Lung (tissue), 12 donors: ENCODE measurements around the gene KRT4. TPM values are rescaled to one million over a fixed set of nuclear protein-coding genes. Genes with fewer than 3 reads are reported as not detected.

Experiments
- ATAC-seq: fragments of 200-7000 bp; cut with Tn5 transposase; one replicate; pipeline ENCODE4 v1.9.1; 2020; ENCODE audit warnings: moderate number of reproducible peaks; ENCODE audit not compliant: insufficient read depth, low FRiP score
- DNase-seq, 3 donors: peaks; one replicate each; pipeline ENCODE4 v3.0.0-alpha.2; 2013 to 2017
- H3K27ac ChIP-seq, 2 donors: one replicate each; pipeline ENCODE4 v1.5.1; 2013; ENCODE audit warnings: mild to moderate bottlenecking in 2 of 2, moderate library complexity in 2 of 2, control low read depth in 1 of 2, inconsistent platforms in 1 of 2, low read depth in 1 of 2, low read length in 1 of 2
- H3K27me3 ChIP-seq, 3 donors: one replicate each; pipeline ENCODE4 v1.5.1; 2013; ENCODE audit warnings: low read length in 2 of 3; ENCODE audit not compliant: control insufficient read depth in 3 of 3, insufficient read depth in 3 of 3
- H3K36me3 ChIP-seq, 4 donors: one replicate each; pipeline ENCODE4 v1.5.1; 2013; ENCODE audit warnings: low read length in 4 of 4, mild to moderate bottlenecking in 1 of 4, moderate library complexity in 1 of 4; ENCODE audit not compliant: control insufficient read depth in 4 of 4, insufficient read depth in 4 of 4
- H3K4me1 ChIP-seq, 5 donors: one replicate each; pipeline ENCODE4 v1.5.1; 2013; ENCODE audit warnings: low read length in 5 of 5, mild to moderate bottlenecking in 2 of 5, moderate library complexity in 1 of 5; ENCODE audit not compliant: control insufficient read depth in 5 of 5, insufficient read depth in 5 of 5
- H3K4me3 ChIP-seq: one replicate; pipeline ENCODE4 v1.5.1; 2013; ENCODE audit warnings: mild to moderate bottlenecking, control low read depth, moderate library complexity
- H3K9ac ChIP-seq, 2 donors: one replicate each; pipeline ENCODE4 v1.5.1; 2013; ENCODE audit warnings: low read length in 2 of 2, control low read depth in 1 of 2; ENCODE audit not compliant: insufficient read depth in 1 of 2
- H3K9me3 ChIP-seq, 4 donors: one replicate each; pipeline ENCODE4 v1.5.1; 2013; ENCODE audit warnings: low read length in 3 of 4, mild to moderate bottlenecking in 1 of 4, moderate library complexity in 1 of 4; ENCODE audit not compliant: control insufficient read depth in 4 of 4, insufficient read depth in 3 of 4
- WGBS, 2 donors: extraction: QIAGEN DNeasy Blood & Tissue Kit; methylation state at CpG; one replicate each; pipeline ENCODE4 v1.1.7; 2013; 5-methylcytosine and 5-hydroxymethylcytosine counted together
- polyA plus RNA-seq, 2 donors: library from polyadenylated mRNA; stranded (reverse); fragments of 200-250 nt; gene quantifications; one replicate each; pipeline ENCODE4 v1.2.1, GENCODE V29; 2013
- total RNA-seq, 2 donors: library from RNA; depleted of rRNA in 1 of 2; stranded (reverse); fragments of >200 nt in 1 of 2; gene quantifications; one replicate each; pipeline ENCODE4 v1.2.1, GENCODE V29; 2014 to 2021
- TF ChIP-seq, protein P1 (sequence below): IDR thresholded peaks from 2 replicates; pipeline ENCODE4 v1.5.1; 2012; ENCODE audit warnings: mild to moderate bottlenecking; ENCODE audit errors: control extremely low read depth, extremely low read depth
- donor health status: control.
- donor health status: control.
- donor health status: Bipolar disorder and iron deficiency.
- donor health status: healthy.
- donor health status: DM: yes; HTN: yes; CAD: no.

KRT4 gene
- total and polyA plus RNA-seq, 4 donors: 1.3 to 7.7 (median 3.4) TPM

DNA sequence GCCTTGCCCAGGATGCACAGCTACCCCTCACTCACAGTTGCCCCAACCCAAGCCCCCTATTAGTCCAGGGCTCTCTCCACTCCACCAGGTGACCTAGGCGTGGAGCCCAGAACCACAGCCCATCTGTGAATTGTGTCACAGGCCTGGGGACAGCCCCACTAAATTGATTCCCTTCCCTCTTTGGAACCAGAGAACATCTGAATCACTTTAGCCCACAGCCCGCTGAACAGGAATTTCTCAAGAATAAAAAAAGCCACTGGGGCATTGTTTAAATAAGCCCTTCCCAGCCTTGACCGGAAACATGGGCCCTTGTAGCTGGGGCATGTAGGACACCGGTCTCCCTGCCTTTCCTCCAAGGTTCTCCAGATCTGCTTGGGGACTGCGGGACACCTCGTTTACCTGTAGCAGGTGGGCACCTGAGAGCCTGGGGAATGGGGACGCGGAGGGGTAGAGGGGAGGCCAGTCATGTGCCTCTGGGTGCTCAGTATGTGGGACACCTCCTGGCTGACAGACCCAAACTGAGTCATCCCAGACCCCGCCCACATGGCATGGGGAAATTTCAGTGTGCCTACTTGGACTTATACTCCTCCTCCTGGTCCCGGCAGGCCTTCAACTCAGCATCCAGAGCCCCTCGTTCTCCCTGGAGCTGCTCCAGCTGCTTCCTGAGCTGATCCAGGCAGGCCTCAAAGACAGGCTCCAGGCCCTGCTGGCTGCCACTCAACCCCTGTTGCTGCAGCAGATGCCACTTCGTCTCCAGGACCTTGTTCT, 33.6 kb upstream of the KRT4 start:
- DNase-seq: no peak
- Histone ChIP-seq H3K4me1 (peaks cover 0 to 5% (median 0%) of the 10 kb centered on the region in 5 donors), H3K4me3 (no peak overlapping the region), H3K27ac (no peak overlapping the region), H3K27me3 (peaks cover 0 to 9% (median 2%) of the 10 kb centered on the region in 3 donors), H3K9me3 (no peaks in the 10 kb centered on the region), H3K9ac (no peak overlapping the region), H3K36me3 (no peaks in the 10 kb centered on the region)
- no peak for ATAC-seq
- WGBS, 2 donors: 74 to 87% methylated on average over 12 of the region's 12 CpGs
- TF ChIP-seq, protein P1, sequence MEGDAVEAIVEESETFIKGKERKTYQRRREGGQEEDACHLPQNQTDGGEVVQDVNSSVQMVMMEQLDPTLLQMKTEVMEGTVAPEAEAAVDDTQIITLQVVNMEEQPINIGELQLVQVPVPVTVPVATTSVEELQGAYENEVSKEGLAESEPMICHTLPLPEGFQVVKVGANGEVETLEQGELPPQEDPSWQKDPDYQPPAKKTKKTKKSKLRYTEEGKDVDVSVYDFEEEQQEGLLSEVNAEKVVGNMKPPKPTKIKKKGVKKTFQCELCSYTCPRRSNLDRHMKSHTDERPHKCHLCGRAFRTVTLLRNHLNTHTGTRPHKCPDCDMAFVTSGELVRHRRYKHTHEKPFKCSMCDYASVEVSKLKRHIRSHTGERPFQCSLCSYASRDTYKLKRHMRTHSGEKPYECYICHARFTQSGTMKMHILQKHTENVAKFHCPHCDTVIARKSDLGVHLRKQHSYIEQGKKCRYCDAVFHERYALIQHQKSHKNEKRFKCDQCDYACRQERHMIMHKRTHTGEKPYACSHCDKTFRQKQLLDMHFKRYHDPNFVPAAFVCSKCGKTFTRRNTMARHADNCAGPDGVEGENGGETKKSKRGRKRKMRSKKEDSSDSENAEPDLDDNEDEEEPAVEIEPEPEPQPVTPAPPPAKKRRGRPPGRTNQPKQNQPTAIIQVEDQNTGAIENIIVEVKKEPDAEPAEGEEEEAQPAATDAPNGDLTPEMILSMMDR: no peak

DNA sequence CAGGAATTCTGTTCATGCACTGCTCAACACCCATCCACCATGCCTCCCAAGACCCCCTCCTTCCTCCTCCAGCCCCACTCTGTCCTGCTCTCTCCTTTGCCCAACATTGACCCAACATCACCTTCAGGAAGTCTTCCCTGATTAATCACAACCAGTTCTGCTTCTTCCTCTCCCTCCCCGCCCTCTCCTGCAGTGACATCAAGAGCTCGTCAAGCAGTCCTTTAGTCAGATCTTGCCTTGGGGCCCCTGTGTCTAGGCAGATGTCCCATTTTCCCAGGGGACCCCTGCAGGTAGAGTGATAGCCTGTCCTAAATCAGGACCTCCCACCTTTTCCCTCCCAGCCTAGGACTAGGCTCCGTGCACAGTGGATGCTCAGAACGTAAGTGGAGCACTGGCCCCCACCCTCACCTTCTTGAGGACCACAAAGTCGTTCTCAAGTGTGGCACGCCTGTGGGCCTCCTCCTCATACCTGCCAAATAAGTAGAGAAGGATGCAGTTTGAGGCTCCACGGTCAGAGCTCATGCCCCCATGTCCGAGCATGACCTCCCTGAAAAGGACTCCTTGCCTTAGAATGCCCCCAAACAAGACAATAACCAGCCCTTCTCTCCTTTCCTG, 32.5 kb upstream of the KRT4 start:
- Histone ChIP-seq H3K27me3 (peaks cover 0 to 9% (median 2%) of the 10 kb centered on the region in 3 donors), H3K4me1 (peaks cover 0 to 5% (median 0%) of the 10 kb centered on the region in 5 donors), H3K27ac (no peak overlapping the region), H3K9ac (no peak overlapping the region), H3K36me3 (no peaks in the 10 kb centered on the region), H3K4me3 (no peak overlapping the region), H3K9me3 (no peaks in the 10 kb centered on the region)
- DNase-seq: no peak
- WGBS, 2 donors: 70 to 79% methylated on average over 8 of the region's 8 CpGs
- ATAC-seq: no peak
- TF ChIP-seq, protein P1: no peak

DNA sequence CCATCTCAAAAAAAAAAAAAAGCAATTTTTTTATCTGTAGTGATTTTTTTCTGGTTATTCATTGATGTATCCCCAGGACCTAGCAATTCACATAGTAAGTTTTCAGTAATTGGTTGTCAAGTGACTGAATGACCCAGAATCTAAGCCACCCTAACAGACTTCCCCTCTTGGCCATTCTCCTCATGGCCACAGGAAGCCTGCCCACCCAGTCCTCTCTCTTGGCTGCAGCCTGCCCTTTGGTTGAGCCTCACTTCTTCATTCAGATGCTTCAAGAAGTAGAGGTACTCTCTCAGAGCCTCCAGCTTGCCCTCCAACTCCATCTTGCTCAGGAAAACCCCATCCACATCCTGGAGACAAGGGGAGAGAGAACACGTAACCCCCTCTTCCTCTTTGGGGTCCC, 32.0 kb upstream of the KRT4 start:
- Histone ChIP-seq H3K36me3 (no peaks in the 10 kb centered on the region), H3K4me1 (peaks cover 0 to 5% (median 0%) of the 10 kb centered on the region in 5 donors), H3K9ac (no peak overlapping the region), H3K9me3 (no peaks in the 10 kb centered on the region), H3K27me3 (peaks cover 0 to 8% (median under 1%) of the 10 kb centered on the region in 3 donors), H3K27ac (no peak overlapping the region), H3K4me3 (no peak overlapping the region)
- no peak for ATAC-seq
- 50 to 74% methylated on average over 1 of the region's 1 CpG for WGBS, 2 donors
- no peak for DNase-seq
- TF ChIP-seq, protein P1: no peak
